IPS DF 6.9 (cell line): Measurements from ENCODE around the gene SEMA3C.

Source experiments
- DNase-seq: peaks from one replicate; pipeline ENCODE4 v3.0.0-alpha.2; 2013; ENCODE audit warnings: low read depth, low spot score
- H3K27ac ChIP-seq: one replicate; pipeline ENCODE4 v1.5.1; 2013; ENCODE audit warnings: low read length, control low read depth
- H3K27me3 ChIP-seq: 2 replicates; pipeline ENCODE4 v1.6.1; 2013; ENCODE audit warnings: mild to moderate bottlenecking, low read length; ENCODE audit not compliant: control insufficient read depth, insufficient read depth
- H3K36me3 ChIP-seq: 2 replicates; pipeline ENCODE4 v1.6.1; 2013; ENCODE audit warnings: low read length; ENCODE audit not compliant: control insufficient read depth, insufficient read depth
- H3K4me1 ChIP-seq: 2 replicates; pipeline ENCODE4 v1.6.1; 2013; ENCODE audit warnings: low read length; ENCODE audit not compliant: control insufficient read depth, insufficient read depth
- H3K4me3 ChIP-seq: 2 replicates; pipeline ENCODE4 v1.5.1; 2013; ENCODE audit warnings: mild to moderate bottlenecking, low read length
- H3K9me3 ChIP-seq: 2 replicates; pipeline ENCODE4 v1.6.1; 2013; ENCODE audit warnings: low read length, inconsistent platforms; ENCODE audit not compliant: control insufficient read depth, insufficient read depth
- WGBS: extraction: QIAGEN DNeasy Blood & Tissue Kit; methylation state at CpG from one replicate; pipeline ENCODE4 v1.1.7; 2013; ENCODE audit warnings: mixed read lengths, missing lambda C conversion rate; ENCODE audit not compliant: insufficient read length, insufficient coverage; 5-methylcytosine and 5-hydroxymethylcytosine counted together

Gene SEMA3C

DNA sequence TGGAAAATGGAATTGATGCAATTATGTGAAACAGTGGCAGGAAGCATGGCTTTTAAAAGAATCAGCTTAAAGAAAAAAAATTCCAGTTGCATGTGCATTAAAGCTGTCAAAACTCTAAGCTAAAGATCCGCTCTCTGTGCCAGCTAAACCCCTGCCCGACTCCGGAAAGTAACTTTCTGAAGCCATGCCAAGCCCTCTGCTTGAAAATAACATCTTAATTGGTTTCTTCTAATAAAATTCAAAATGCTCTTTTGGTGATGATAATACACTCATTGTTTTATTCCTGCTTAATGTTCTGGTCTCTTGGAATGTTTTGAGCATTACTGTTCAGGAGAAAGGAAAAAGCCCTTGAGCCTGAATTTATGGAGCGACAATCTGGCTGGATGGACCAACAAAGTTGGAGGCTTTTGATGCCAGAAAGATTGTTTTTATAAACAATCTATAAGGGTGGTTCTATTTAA lies 11.7 kb downstream of the SEMA3C start:
- H3K36me3 ChIP-seq = no peaks in the 10 kb centered on the region
- H3K4me1 ChIP-seq = no peaks in the 10 kb centered on the region
- DNase-seq = no peak
- H3K27ac ChIP-seq = no peak overlapping the region
- WGBS = no CpG with 5 or more reads among the region's 4 CpGs
- H3K9me3 ChIP-seq = no peaks in the 10 kb centered on the region
- H3K4me3 ChIP-seq = no peak overlapping the region
- no peaks in the 10 kb centered on the region for H3K27me3 ChIP-seq

DNA sequence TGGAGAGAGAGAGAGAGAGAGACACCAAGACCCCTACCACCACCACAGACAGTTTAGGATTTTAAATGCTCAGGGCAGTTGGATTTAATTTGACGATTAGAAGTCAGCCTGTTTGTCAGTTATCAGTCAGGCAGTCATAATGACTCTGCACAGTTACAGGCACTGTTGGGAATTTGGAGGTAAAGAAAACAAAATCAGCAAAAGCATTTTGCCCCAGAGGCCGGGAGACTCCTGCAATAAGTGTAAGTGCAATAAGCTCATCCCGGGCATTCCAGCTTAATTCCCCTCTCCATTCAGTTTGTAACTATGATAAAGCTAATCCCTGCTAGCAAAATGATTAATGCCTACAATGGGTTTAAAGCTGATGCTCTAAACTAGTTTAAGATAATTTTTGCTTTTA lies 13.5 kb downstream of the SEMA3C start:
- Histone ChIP-seq H3K4me1 (no peaks in the 10 kb centered on the region), H3K36me3 (no peaks in the 10 kb centered on the region), H3K27me3 (no peaks in the 10 kb centered on the region), H3K9me3 (no peaks in the 10 kb centered on the region), H3K27ac (no peak overlapping the region), H3K4me3 (no peak overlapping the region)
- no CpG with 5 or more reads among the region's 3 CpGs for WGBS
- no peak for DNase-seq

DNA sequence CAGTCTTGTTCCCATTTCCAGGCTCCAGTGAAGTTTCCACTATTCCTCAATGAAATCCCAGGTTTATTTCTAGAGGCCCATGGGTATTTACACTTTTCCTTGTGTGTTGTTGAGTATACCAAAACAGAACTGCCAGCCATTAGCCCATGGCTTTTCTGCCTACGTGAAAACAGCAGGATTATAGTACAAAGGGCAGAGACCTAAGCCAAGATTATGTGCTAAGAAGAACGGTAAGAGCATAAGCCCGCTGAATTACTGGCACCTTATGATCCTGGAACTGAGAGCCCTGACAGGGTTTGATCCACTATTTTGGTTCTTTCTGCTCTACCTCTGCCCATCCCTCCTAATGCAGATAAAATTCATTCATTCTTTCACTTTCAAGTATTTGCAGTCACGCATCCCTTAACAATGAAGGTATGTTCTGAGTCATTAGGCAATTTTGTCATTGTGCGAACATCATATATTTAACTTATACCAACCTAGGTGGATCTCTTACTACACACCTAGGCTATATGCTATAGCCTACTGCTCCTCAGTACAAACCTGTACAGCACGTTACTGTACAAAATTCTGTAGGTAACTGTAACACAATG lies 16.0 kb downstream of the SEMA3C start:
- Histone ChIP-seq H3K27ac (no peak overlapping the region), H3K36me3 (no peaks in the 10 kb centered on the region), H3K9me3 (no peaks in the 10 kb centered on the region), H3K4me3 (no peak overlapping the region), H3K4me1 (no peaks in the 10 kb centered on the region), H3K27me3 (no peaks in the 10 kb centered on the region)
- DNase-seq = no peak
- no CpG with 5 or more reads among the region's 6 CpGs for WGBS

DNA sequence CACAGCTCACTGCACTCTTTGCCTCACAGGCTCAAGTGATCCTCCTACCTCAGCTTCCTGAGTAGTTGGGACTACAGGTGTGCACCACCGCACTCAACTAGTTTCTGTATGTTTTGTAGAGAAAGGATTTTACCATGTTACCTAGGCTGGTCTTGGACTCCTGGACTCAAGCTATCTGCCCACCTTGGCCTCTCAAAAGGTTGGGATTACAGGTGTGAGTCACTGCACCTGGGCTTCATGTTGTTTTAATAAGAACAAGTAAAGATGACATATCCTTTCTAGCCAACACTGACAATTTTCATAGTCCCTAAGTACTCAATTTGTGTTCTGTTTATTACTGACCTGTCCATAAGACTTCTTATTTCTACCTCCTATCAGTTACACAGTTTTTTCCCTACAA lies 16.8 kb downstream of the SEMA3C start:
- no peaks in the 10 kb centered on the region for H3K4me1 ChIP-seq
- WGBS = no CpG with 5 or more reads among the region's 1 CpG
- no peaks in the 10 kb centered on the region for H3K9me3 ChIP-seq
- H3K4me3 ChIP-seq = no peak overlapping the region
- H3K27ac ChIP-seq = no peak overlapping the region
- H3K36me3 ChIP-seq = no peaks in the 10 kb centered on the region
- H3K27me3 ChIP-seq = no peaks in the 10 kb centered on the region
- DNase-seq = no peak

DNA sequence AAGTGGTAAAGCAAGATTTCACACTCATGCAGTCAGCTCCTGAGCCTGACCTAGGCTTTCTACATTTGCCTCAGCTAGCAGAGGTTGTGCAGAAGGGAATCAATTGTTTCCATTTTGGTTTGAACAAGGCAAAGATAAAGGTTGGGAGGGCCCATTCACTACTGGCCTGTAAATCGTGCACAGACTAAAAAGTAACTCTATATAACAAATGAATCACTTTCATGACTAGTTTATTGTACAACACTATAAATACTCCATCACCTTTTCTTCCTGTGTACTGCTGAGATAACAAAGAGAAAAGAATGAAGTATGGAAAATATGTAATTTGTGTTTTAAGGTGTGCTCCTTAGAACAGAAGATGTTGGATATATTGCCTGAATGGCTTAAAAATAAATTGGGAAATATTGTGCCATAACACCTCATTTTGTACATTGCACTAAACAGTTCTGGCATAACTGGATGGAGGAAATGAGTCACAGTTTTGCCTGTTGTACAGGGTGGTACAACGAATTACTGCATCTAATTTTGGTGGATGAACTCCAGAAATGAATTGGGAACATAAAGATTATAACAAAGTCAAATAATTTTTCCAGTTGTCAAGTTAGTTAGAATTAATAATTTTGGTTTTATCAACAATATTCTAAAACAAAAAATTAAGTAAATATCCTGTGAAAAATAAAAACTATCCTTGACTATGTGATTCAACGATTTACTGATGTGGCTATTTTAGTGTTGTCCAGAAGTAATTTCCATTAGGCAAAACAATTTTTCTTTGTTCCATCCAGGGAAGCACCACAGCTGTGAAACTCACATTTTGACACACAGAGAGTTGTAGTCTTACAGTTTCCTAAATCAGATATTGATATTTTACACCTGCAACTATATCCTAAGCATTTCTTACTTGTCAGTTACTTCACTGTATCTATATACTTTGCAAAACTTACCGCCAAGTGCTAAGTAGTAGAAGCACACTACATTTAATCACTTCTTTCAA lies 18.0 kb downstream of the SEMA3C start:
- H3K9me3 ChIP-seq = no peaks in the 10 kb centered on the region
- H3K4me3 ChIP-seq = no peak overlapping the region
- H3K27me3 ChIP-seq = no peaks in the 10 kb centered on the region
- DNase-seq = no peak
- H3K36me3 ChIP-seq = no peaks in the 10 kb centered on the region
- no CpG with 5 or more reads among the region's 4 CpGs for WGBS
- no peaks in the 10 kb centered on the region for H3K4me1 ChIP-seq
- no peak overlapping the region for H3K27ac ChIP-seq

DNA sequence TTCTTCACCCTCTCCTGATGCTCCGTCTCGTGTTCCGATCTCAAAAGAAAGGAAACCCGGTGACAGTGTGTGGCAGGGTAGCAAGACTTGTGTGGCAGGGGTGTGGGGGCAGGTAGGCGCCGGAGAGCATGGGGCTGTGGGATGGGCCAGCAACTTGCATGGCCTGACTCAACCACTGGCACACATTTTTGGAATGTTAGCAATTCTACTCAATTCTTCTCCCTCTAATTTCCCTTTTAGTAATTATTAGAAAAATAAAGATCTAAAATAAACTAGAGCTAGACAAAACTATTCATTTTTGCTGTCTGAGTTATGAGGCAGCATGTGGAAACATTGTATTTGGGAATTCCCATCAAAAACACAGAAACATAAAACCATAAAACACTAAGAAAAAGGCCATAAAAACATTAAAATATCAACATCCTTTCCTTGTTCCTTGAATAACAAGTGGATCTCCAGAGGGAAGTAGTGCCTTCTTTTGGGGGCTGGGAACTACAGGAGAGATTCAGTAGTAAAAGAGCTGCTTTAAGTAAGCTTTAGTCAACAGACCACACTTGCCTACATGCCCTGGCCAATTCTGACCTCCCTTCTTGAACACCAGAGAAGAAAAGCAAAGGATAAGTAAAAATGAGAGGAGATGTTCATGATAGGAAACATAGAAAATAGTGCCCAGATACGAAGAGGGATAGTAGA lies 21.8 kb downstream of the SEMA3C start:
- Histone ChIP-seq H3K9me3 (no peaks in the 10 kb centered on the region), H3K36me3 (no peaks in the 10 kb centered on the region), H3K4me1 (peaks cover 2% of the 10 kb centered on the region; the same call in 1 of the 2 replicates), H3K27ac (no peak overlapping the region), H3K27me3 (no peaks in the 10 kb centered on the region), H3K4me3 (no peak overlapping the region)
- 100% methylated on average over 1 of the region's 7 CpGs for whole genome bisulfite sequencing
- DNase-seq = no peak

DNA sequence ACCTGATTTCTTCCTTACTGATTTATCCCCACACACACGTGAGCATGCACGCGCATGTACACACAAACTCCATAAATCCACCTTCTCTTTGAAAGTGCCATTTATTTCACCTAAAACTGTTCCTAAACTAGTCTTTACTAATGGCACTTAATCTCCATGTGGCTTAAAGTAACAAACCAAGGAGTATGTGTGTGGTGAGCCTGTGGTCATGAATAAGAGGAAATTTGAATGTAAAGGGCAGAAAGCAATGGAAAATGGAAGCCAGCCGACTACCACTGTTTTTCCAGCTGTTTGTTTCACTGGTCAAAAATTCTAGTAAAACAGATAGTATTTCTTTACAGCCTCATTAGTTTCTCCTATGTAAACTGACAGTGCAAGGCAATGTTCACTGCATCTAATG lies 23.8 kb downstream of the SEMA3C start:
- H3K4me1 ChIP-seq = peaks cover 2% of the 10 kb centered on the region; the same call in 1 of the 2 replicates
- no CpG with 5 or more reads among the region's 4 CpGs for WGBS
- no peak for DNase-seq
- H3K9me3 ChIP-seq = no peaks in the 10 kb centered on the region
- H3K27me3 ChIP-seq = no peaks in the 10 kb centered on the region
- no peak overlapping the region for H3K27ac ChIP-seq
- no peaks in the 10 kb centered on the region for H3K36me3 ChIP-seq
- H3K4me3 ChIP-seq = no peak overlapping the region

DNA sequence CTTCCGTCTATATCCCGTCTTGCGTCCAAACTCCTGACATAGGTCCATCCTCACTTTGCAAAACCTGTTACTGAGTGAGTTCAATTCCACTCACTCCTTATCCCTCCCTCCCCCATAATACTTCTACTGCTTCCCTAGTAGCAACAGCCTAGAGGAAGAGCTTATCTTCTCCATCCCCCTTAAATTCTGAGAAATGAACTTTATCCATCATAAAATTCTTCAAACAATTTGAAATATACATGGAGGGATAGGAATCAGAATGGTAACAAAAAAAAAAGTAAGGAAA lies 27.6 kb downstream of the SEMA3C start:
- Histone ChIP-seq H3K27ac (no peak overlapping the region), H3K36me3 (no peaks in the 10 kb centered on the region), H3K4me3 (no peak overlapping the region), H3K4me1 (peaks cover 2% of the 10 kb centered on the region; the same call in 1 of the 2 replicates), H3K27me3 (no peaks in the 10 kb centered on the region), H3K9me3 (no peaks in the 10 kb centered on the region)
- WGBS = no CpG with 5 or more reads among the region's 3 CpGs
- no peak for DNase-seq

DNA sequence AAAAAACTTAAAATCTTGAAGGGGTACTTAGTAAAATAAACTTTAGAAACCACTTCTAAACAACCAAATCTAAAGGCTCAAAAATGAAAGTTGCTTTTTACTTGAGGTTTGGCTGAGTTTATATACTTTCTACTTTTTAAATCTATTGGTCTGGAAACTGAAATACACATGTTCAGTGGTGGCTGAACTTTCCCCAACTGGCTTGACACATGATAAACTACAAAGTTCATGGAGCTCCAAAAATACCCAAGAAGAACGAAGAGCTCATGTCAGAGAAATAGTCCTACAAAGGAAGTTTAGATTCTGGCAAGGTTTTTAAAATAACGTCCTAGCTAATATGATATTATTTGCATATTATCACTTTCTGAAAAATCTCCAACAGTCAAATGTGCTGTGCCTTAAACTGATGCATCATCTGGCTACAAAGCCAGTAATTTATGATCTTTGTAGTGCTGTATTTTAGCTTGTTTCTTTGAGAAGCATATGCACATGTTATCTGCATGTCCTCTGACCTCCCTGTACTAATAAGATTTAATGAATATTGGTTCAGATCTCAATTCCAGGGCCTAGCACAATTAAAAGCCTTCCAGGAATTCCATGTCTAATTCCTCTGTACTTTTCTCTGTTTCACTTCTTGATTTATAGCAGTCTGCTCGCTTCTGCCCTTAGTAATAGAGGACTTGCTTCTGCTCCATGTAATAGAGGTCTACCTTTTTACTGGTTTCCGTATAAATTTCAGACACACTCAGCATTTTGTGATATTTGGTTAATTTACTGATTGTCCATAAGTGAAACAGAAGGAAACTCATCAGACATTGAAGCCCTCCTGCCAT lies 28.2 kb downstream of the SEMA3C start:
- Histone ChIP-seq H3K27ac (no peak overlapping the region), H3K27me3 (no peaks in the 10 kb centered on the region), H3K4me1 (peaks cover 2% of the 10 kb centered on the region; the same call in 1 of the 2 replicates), H3K36me3 (no peaks in the 10 kb centered on the region), H3K4me3 (no peak overlapping the region), H3K9me3 (no peaks in the 10 kb centered on the region)
- DNase-seq = no peak
- no CpG with 5 or more reads among the region's 4 CpGs for WGBS

DNA sequence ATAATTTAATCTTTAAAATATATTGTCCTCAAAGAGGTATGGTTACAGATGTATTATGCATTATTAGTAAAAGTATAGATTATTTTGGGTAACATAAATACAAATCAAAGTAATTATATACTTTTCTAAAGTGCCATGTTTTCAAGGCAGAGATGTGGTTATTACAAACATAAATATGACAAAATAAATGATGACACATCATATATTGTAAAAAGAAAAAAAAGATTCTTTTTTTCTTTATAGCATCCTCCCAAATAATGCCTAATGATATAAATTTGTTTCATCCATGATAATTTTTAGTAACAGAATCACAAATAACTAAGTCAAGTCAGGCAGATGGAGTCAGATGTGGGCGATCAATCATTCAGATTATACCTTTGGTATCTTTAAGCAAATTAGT lies 29.3 kb downstream of the SEMA3C start:
- H3K4me3 ChIP-seq = no peak overlapping the region
- no peaks in the 10 kb centered on the region for H3K4me1 ChIP-seq
- no peaks in the 10 kb centered on the region for H3K36me3 ChIP-seq
- no peaks in the 10 kb centered on the region for H3K9me3 ChIP-seq
- DNase-seq = no peak
- H3K27me3 ChIP-seq = no peaks in the 10 kb centered on the region
- H3K27ac ChIP-seq = no peak overlapping the region
- WGBS = no CpG with 5 or more reads among the region's 1 CpG
